Activated gamma-delta T cell (primary cell): ENCODE data around the gene ADAMTS5.

ENCODE experiments used
- DNase-seq: peaks from one replicate; lab custom pipeline; 2025; lab: John Stamatoyannopoulos, UW

ADAMTS5 gene

GRCh38 chr21:26887251-26887650, 79.6 kb downstream of the ADAMTS5 start:
- DNase-seq, result no peak

- no peak for DNase-seq
These were observed 82.5 kb downstream of the ADAMTS5 start for GRCh38 chr21:26884436-26884835.

DNA sequence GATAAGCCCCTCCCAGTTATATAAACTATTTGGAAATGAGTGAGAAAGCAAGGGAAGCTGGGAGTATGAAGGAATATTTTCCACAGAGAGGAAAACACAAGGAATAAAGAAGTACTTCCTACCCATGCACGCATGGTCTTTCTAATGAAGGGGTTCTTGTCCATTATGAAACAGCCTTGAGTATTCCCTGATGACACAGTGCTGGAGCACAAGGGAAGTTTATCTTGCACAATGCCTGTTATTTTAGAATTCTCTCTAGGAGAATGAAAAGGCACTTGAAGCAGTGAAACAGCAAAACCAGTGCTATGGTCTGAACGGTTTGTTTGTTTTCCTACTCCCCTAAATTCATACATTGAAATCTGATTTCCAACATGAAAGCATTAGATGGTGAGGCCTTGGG, 83.1 kb downstream of the ADAMTS5 start:
- DNase-seq, result no peak

- DNase-seq, result no peak
These were observed 85.2 kb downstream of the ADAMTS5 start for GRCh38 chr21:26881504-26882228.

DNA sequence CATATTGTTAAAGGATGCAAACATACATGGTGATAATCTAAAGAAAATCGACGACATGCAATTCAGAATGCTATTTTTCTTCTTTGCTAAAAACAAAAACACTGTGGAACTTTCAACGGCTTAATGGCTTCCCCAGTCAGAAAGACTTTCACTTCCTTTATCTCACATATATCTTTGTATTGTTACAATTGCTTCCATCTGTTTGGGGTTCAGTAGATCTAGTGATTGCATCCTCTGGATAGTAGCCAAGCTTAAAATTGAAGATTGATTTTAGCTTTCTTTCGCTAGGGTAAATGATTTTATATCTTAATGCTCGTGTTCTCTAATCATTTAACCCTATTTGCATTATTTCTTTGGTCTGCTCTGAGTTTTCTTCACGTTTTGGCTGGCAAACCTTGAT, 89.9 kb downstream of the ADAMTS5 start:
- no peak for DNase-seq

- no peak for DNase-seq
These were observed 92.5 kb downstream of the ADAMTS5 start for GRCh38 chr21:26874347-26874746.
